HepG2 (cell line): ENCODE data around the gene RPL31. TPM values are rescaled to one million over a fixed set of nuclear protein-coding genes. Genes with fewer than 3 reads are reported as not detected.

Experiments
- ATAC-seq: fragments of 200-7000 bp; cut with Tn5 transposase; 3 replicates; pipeline ENCODE4 v1.9.1; 2020; ENCODE audit warnings: mild to moderate bottlenecking, moderate library complexity
- BruUV-seq: library from RNA; stranded (reverse); fragments of 400-500 nt; replicated peaks from 2 replicates; lab custom pipeline; 2021; lab: Mats Ljungman, UMichigan
- CTCF ChIA-PET: fragments of 300-600 bp; formaldehyde crosslinking; extraction: SDS; loops from one replicate; lab custom pipeline; 2021; ENCODE audit warnings: low total read pairs, inconsistent platforms, low intra/inter-chr PET ratio; lab: Yijun Ruan, JAX
- POLR2A ChIA-PET: fragments of 350-600 bp; sonication (Branson Sonifier 250); formaldehyde crosslinking; loops from one replicate; lab custom pipeline; 2020; ENCODE audit warnings: antibody characterized with exemption, inconsistent platforms; lab: Yijun Ruan, JAX
- DNase-seq: peaks from one replicate; pipeline ENCODE4 v3.0.0-alpha.2; 2015; ENCODE audit warnings: low spot score
- FAIRE-seq: peaks from 3 replicates; lab custom pipeline; 2011; peaks lifted over from hg19 to GRCh38; lab: Jason Lieb, UNC
- H2AFZ ChIP-seq: one replicate; pipeline ENCODE4 v1.6.1; 2011; ENCODE audit warnings: low read length, inconsistent platforms
- H3K27ac ChIP-seq: fragments of 300-600 bp; 3 replicates; pipeline ENCODE4 v1.8.0; 2011; ENCODE audit warnings: mixed run types, mild to moderate bottlenecking, mixed read lengths, low read length, inconsistent platforms; ENCODE audit not compliant: insufficient read depth; ENCODE audit errors: extremely low read length
- H3K27me3 ChIP-seq, 2 experiments: fragments of 200-600 bp in 1 of 2; 2 replicates in 1 of 2; 3 replicates in 1 of 2; pipeline versions ENCODE4 v1.6.0 to v1.8.0; 2011; ENCODE audit warnings: low read length in 2 of 2, mild to moderate bottlenecking in 2 of 2, moderate library complexity in 2 of 2, inconsistent platforms in 1 of 2; ENCODE audit not compliant: insufficient read depth in 2 of 2, control insufficient read depth in 1 of 2
- H3K36me3 ChIP-seq, 2 experiments: fragments of 200-600 bp in 1 of 2; replicated peaks in 1 of 2; 2 replicates in 1 of 2; 3 replicates in 1 of 2; pipeline versions ENCODE4 v1.5.1 to v1.8.0; 2011; ENCODE audit warnings: low read length in 2 of 2, inconsistent platforms in 1 of 2; ENCODE audit not compliant: insufficient read depth in 2 of 2, control insufficient read depth in 1 of 2
- H3K4me1 ChIP-seq: 2 replicates; pipeline ENCODE4 v1.5.1; 2012; ENCODE audit warnings: low read length, inconsistent platforms; ENCODE audit not compliant: insufficient read depth
- H3K4me2 ChIP-seq: 2 replicates; pipeline ENCODE4 v1.6.0; 2011; ENCODE audit warnings: low read depth, low read length, inconsistent platforms
- H3K4me3 ChIP-seq, 3 experiments: fragments of 200-600 bp in 1 of 3; sonication (generic), shearing (Covaris generic) in 1 of 3; replicated peaks in 1 of 3; 2 replicates each; pipeline ENCODE4 v1.5.1; 2011 to 2016; ENCODE audit warnings: low read length in 3 of 3, inconsistent platforms in 2 of 3, low read depth in 2 of 3, mild to moderate bottlenecking in 2 of 3, control low read depth in 1 of 3, mixed read lengths in 1 of 3; ENCODE audit not compliant: insufficient read depth in 1 of 3
- H3K79me2 ChIP-seq: one replicate; pipeline ENCODE4 v1.6.1; 2011; ENCODE audit warnings: low read length, inconsistent platforms; ENCODE audit not compliant: insufficient read depth
- H3K9ac ChIP-seq: 2 replicates; pipeline ENCODE4 v1.6.0; 2011; ENCODE audit warnings: mild to moderate bottlenecking, low read depth, low read length, inconsistent platforms; ENCODE audit not compliant: insufficient read depth
- H3K9me3 ChIP-seq: 2 replicates; pipeline ENCODE4 v1.5.1; 2012; ENCODE audit warnings: mild to moderate bottlenecking, low read length
- H4K20me1 ChIP-seq: 2 replicates; pipeline ENCODE4 v1.6.0; 2011; ENCODE audit warnings: inconsistent platforms, mild to moderate bottlenecking, low read length, moderate library complexity; ENCODE audit not compliant: insufficient read depth
- BCL6 ChIP-seq: IDR thresholded peaks from 2 replicates; pipeline ENCODE4 v1.6.1; 2016; ENCODE audit warnings: missing genetic modification reagents, missing compliant biosample characterization
- DNMT1 ChIP-seq: sonication (generic); formaldehyde crosslinking; IDR thresholded peaks from 2 replicates; pipeline ENCODE4 v1.5.1; 2020; ENCODE audit warnings: mild to moderate bottlenecking, missing genetic modification reagents
- HMGXB3 ChIP-seq: sonication (generic); formaldehyde crosslinking; IDR thresholded peaks from 2 replicates; pipeline ENCODE4 v1.4.0; 2020; ENCODE audit warnings: missing genetic modification reagents, borderline replicate concordance
- IKZF5 ChIP-seq: IDR thresholded peaks from 2 replicates; pipeline ENCODE4 v1.6.1; 2018; ENCODE audit warnings: missing genetic modification reagents, mild to moderate bottlenecking, missing compliant biosample characterization
- KAT7 ChIP-seq: IDR thresholded peaks from 2 replicates; pipeline ENCODE4 v1.6.1; 2018; ENCODE audit warnings: borderline replicate concordance, missing compliant biosample characterization
- KMT2A ChIP-seq: sonication (generic); formaldehyde crosslinking; IDR thresholded peaks from 2 replicates; pipeline ENCODE4 v1.4.0; 2020; ENCODE audit warnings: missing genetic modification reagents
- LCORL ChIP-seq, 2 experiments: fragments of 450-650 bp in 1 of 2; sonication (generic) in 1 of 2; formaldehyde crosslinking in 1 of 2; IDR thresholded peaks; 2 replicates each; pipeline versions ENCODE4 v1.5.0 to v1.6.1; 2017 to 2020; ENCODE audit warnings: antibody characterized with exemption in 1 of 2, missing genetic modification reagents in 1 of 2
- MED1 ChIP-seq: sonication (generic); formaldehyde crosslinking; IDR thresholded peaks from 2 replicates; pipeline ENCODE4 v1.4.0; 2020; ENCODE audit warnings: missing genetic modification reagents
- POLR2AphosphoS5 ChIP-seq: IDR thresholded peaks from 2 replicates; pipeline ENCODE4 v1.6.1; 2012; ENCODE audit warnings: low read depth, low read length
- SRSF9 ChIP-seq: fragments of 200-400 bp; formaldehyde crosslinking; IDR thresholded peaks from 2 replicates; pipeline ENCODE4 v1.6.1; 2018; ENCODE audit warnings: borderline replicate concordance, mild to moderate bottlenecking, low read depth, low read length; ENCODE audit not compliant: insufficient read depth, poor library complexity, severe bottlenecking
- ZNF644 ChIP-seq: IDR thresholded peaks from 2 replicates; pipeline ENCODE4 v1.6.1; 2016; ENCODE audit warnings: low read depth
- ZNF7 ChIP-seq: IDR thresholded peaks from 2 replicates; pipeline ENCODE4 v1.6.1; 2016; ENCODE audit warnings: missing biosample characterization, missing genetic modification reagents
- ZNF770 ChIP-seq: sonication (generic); formaldehyde crosslinking; IDR thresholded peaks from 2 replicates; pipeline ENCODE4 v1.5.0; 2020; ENCODE audit warnings: mild to moderate bottlenecking, missing genetic modification reagents
- WGBS: methylation state at CpG from one replicate; pipeline ENCODE4 v1.1.6; 2017; ENCODE audit warnings: low lambda C conversion rate; 5-methylcytosine and 5-hydroxymethylcytosine counted together
- in situ Hi-C: cut with HindIII; loops from 2 replicates; pipeline ENCODE4 v1.10.0; 2017; ENCODE audit warnings: low pct_unique_long_range_greater_than_20kb; ENCODE audit not compliant: extremely low pct_ligation_motif_present
- intact Hi-C: fragments of 100-400 bp; cut with micrococcal nuclease; formaldehyde crosslinking; loops from one replicate; pipeline ENCODE4 v1.10.0; 2022; ENCODE audit not compliant: unreplicated experiment
- polyA plus RNA-seq, 8 experiments: library from polyadenylated mRNA; depleted of rRNA in 3 of 8; stranded (reverse) in 7 of 8; unstranded in 1 of 8; fragments of >200 nt; fragmentation: Illumina TruSeq in 4 of 8; extraction: Trizol in 4 of 8; gene quantifications; 2 replicates each; pipeline versions ENCODE4 v1.2.1 to v1.2.3, GENCODE V29; 2011 to 2016; ENCODE audit warnings: low read depth in 4 of 8, missing spikeins in 1 of 8, mixed read lengths in 1 of 8; ENCODE audit not compliant: insufficient read depth in 1 of 8
- total RNA-seq, 5 experiments: library from RNA; depleted of rRNA; stranded (reverse); fragments of >200 nt; fragmentation: Illumina TruSeq; extraction: Trizol; gene quantifications; 2 replicates each; pipeline ENCODE4 v1.2.3, GENCODE V29; 2016; ENCODE audit warnings: low read depth in 1 of 5

Gene RPL31
- total and polyA plus RNA-seq, 2 of the 13 experiments (the other 11 are each of a cell fraction or from before 2014, with no cell fraction given): 3,331 to 3,582 TPM

- no TSS peak for BruUV-seq
- Histone ChIP-seq H4K20me1 (no peaks in the 10 kb centered on the region), H2AFZ (no peak overlapping the region), H3K27ac (no peak overlapping the region), H3K79me2 (no peaks in the 10 kb centered on the region), H3K4me1 (peaks cover 3% of the 10 kb centered on the region), H3K9ac (no peak overlapping the region), H3K4me2 (no peak overlapping the region), H3K36me3 (peaks cover 40 to 87% of the 10 kb centered on the region in 2 experiments), H3K4me3 (no peak overlapping the region), H3K9me3 (no peaks in the 10 kb centered on the region), H3K27me3 (no peaks in the 10 kb centered on the region)
- FAIRE-seq: peak; percentile 44
- intact Hi-C loops (loop anchor here (1.0 kb wide), 3 partner anchors 79 to 167 kb away; no protein-coding TSS in a partner anchor), in situ Hi-C loops (loop anchor here (5.0 kb wide), 1 partner anchor 114 kb away; the partner anchor contains the start of gene TBC1D8)
- ChIA-PET CTCF (interaction anchor here (0.8 to 4.6 kb wide), 3 partner anchors 79 to 179 kb away, joined by 3 to 93 read pairs (median 3); partner anchors contain the start of gene TBC1D8), POLR2A (interaction anchor here (2.6 kb wide), 1 partner anchor 114 kb away, joined by 15 read pairs; the partner anchor contains the start of gene TBC1D8)
- DNase-seq: peak; percentile 45
- ATAC-seq: peak; percentile 72
- 94% methylated on average over 21 of the region's 21 CpGs for WGBS
- peak; percentile 42; the same call in 1 of the 2 replicates for TF ChIP-seq BCL6
- peak; percentile 85; the same call in 1 of the 2 replicates for TF ChIP-seq KAT7 (CRISPR knock-in tag)
- TF ChIP-seq SRSF9: no peak
- TF ChIP-seq ZNF7: no peak
- TF ChIP-seq LCORL (IDR thresholded peaks at IDR 0.05): no peak
- no peak for TF ChIP-seq LCORL (CRISPR knock-in tag; IDR thresholded peaks at IDR 0.05)
- TF ChIP-seq DNMT1 (CRISPR knock-in tag): no peak
- 0 out of 2 replicates have a peak, but pooled peaks have one; percentile 29 for TF ChIP-seq HMGXB3
- no peak for TF ChIP-seq POLR2AphosphoS5
- peak; percentile 52 for TF ChIP-seq MED1 (CRISPR knock-in tag)
- peak; percentile 60; the same call in 1 of the 2 replicates for TF ChIP-seq KMT2A (CRISPR knock-in tag)
- no peak for TF ChIP-seq ZNF770 (CRISPR knock-in tag)
- no peak for TF ChIP-seq ZNF644 (CRISPR knock-in tag)
- peak; percentile 74; the same call in 1 of the 2 replicates for TF ChIP-seq IKZF5 (CRISPR knock-in tag)
Measured at GRCh38 chr2:101038455-101039255, 36.6 kb downstream of the RPL31 start.
